GM19468 (cell line): Measurements from ENCODE around the gene ZBED4.

Source experiments
- ATAC-seq: cut with Tn5 transposase; IDR thresholded peaks from one replicate; pipeline ENCODE4 v1.9.1; 2021; ENCODE audit warnings: mild to moderate bottlenecking, moderate library complexity, moderate number of reproducible peaks; ENCODE audit not compliant: unreplicated experiment; ENCODE audit errors: extremely low read depth

Gene ZBED4

DNA sequence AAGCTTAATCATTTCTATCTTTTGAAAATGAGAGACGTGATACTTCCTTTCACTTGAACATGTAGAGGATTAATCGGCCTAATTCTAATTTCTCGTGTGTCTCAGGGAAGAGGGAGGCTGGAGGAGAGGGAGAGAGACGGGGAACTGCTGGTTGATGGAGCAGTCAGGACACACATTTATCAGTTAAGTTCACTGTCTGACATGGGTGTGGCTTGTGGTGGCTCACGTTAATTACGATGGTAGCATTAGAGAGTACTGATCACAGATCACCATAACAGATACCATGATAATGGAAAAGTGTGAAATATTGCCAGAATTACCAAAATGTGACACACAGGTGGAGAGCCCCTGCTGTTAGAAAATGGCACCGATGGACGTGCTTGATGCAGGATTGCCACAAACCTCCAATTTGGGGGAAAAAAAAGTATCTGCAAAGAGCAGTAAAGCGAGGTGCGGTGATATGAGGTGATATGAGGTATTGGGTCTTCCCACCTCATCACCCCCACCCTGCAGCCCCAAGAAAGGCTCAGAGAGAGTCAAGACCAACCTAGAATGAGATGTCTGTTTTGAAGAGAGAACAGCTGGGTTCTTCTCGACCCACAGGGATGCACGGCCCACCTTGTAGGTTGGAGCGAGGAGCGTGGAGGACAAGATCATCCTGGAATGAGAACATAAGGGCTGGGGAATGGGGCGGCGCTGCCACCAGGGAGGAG is 19.7 kb downstream of the ZBED4 start:
- no peak for ATAC-seq

DNA sequence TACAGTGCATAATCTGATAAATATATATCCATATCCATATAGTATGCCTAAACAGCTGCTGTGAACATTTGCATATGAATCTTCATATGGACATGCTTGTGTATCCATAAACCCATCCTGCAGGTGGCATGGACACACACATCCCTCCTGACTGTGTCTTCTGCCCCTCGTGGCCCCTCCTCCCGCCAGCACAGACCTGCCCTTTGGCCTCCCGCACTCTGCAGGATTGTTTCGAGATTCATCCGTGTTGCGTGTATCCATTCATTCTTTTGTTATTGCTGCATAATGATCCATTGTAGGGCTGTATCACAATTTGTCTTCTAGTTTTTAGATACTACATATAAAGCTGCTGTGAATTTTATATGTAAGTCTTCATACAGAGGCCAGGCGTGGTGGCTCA is 24.0 kb downstream of the ZBED4 start:
- ATAC-seq, result no peak

DNA sequence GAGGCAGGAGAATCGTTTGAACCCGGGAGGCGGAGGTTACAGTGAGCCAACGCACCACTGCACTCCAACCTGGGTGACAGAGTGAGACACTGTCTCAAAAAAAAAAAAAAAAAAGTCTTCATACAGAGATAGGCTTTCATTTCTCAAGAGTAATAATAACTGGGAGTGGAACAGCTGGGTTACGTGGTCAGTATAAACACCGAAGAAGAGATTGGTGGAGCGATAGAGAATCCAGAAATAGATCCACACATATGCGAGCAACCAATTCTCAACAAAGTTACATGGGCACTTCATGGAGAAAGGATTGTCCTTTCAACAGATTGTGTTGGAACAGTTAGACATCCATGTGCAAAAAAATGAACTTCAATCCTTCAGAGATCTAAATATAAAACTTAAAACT is 24.6 kb downstream of the ZBED4 start:
- ATAC-seq, result no peak

DNA sequence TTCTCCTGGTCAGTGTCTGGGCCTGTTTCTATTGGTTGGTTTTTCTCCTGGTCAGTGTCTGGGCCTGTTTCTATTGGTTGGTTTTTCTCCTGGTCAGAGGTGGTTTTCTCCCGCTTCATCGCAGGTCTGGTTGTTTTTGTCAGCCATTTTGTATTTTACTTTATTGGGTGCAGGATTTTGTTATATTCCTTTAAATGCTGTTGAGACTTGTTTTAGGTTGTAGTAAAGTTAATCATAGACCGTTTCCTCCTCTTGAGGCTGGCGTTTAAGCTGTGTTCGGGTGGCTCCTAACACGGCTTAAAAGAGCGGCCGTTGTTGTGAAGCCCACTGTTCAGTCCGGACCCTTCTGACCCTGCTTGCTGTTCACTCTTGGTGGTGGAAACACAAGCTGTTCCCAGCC is 26.2 kb downstream of the ZBED4 start:
- no peak for ATAC-seq

- ATAC-seq, result no peak
Observed at GRCh38 chr22:49880281-49880680, 26.6 kb downstream of the ZBED4 start.

- ATAC-seq, result no peak
Observed at GRCh38 chr22:49881856-49882255, 28.2 kb downstream of the ZBED4 start.

- no peak for ATAC-seq
Observed at GRCh38 chr22:49882519-49883293, 29.1 kb downstream of the ZBED4 start.

GRCh38 chr22:49883294-49883640 is 29.6 kb downstream of the ZBED4 start:
- ATAC-seq, result no peak

- no peak for ATAC-seq
Observed at GRCh38 chr22:49884075-49884474, 30.4 kb downstream of the ZBED4 start.

DNA sequence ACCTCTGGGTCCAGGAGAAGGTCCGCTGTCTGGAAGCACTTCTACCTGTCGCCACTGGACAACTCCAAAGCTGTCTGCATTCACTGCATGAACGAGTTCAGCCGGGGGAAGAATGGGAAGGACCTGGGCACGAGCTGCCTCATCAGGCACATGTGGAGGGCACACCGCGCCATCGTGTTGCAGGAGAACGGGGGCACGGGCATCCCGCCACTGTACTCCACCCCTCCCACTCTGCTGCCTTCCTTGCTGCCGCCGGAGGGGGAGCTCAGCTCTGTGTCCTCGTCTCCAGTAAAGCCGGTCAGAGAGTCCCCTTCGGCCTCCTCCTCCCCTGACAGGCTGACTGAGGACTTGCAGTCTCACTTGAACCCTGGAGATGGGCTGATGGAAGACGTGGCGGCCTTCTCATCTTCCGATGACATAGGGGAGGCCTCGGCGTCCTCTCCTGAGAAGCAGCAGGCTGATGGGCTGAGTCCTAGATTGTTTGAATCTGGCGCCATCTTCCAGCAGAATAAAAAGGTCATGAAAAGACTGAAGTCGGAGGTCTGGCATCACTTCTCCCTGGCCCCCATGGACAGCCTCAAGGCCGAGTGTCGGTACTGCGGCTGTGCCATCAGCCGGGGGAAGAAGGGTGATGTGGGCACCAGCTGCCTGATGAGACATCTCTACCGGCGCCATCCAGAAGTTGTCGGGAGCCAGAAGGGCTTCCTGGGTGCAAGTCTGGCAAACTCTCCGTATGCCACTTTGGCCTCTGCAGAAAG is 31.0 kb downstream of the ZBED4 start:
- no peak for ATAC-seq

DNA sequence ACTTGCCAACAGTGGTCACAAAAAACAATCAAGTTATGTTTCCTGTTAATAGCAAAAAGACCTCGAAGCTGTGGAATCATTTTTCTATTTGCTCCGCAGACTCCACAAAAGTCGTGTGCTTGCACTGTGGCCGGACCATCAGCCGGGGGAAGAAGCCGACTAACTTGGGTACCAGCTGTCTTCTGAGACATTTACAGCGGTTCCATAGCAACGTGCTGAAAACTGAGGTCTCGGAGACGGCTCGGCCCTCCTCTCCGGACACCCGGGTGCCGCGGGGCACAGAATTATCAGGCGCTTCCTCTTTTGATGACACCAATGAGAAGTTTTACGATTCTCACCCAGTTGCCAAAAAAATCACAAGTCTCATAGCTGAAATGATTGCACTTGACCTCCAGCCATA is 31.6 kb downstream of the ZBED4 start:
- no peak for ATAC-seq

- ATAC-seq, result no peak
Observed at GRCh38 chr22:49885881-49886280, 32.2 kb downstream of the ZBED4 start.

DNA sequence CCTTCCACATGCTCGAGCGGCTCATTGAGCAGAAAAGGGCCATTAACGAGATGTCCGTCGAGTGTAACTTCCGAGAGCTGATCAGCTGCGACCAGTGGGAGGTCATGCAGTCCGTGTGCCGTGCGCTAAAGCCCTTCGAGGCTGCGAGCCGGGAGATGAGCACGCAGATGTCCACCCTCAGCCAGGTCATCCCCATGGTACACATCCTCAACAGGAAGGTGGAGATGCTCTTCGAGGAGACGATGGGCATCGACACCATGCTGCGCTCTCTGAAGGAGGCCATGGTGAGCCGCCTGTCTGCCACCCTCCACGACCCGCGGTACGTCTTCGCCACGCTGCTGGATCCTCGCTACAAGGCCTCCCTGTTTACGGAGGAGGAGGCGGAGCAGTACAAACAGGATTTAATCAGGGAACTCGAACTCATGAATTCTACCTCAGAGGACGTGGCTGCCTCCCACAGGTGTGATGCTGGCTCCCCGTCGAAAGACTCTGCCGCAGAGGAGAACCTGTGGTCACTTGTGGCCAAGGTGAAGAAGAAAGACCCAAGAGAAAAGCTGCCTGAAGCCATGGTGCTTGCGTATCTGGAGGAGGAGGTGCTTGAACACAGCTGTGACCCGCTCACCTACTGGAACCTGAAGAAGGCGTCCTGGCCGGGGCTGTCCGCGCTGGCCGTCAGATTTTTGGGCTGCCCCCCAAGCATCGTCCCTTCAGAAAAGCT is 32.9 kb downstream of the ZBED4 start:
- no peak for ATAC-seq

GRCh38 chr22:49887064-49887451 is 33.4 kb downstream of the ZBED4 start:
- no peak for ATAC-seq

- no peak for ATAC-seq
Observed at GRCh38 chr22:49887702-49888101, 34.1 kb downstream of the ZBED4 start.

DNA sequence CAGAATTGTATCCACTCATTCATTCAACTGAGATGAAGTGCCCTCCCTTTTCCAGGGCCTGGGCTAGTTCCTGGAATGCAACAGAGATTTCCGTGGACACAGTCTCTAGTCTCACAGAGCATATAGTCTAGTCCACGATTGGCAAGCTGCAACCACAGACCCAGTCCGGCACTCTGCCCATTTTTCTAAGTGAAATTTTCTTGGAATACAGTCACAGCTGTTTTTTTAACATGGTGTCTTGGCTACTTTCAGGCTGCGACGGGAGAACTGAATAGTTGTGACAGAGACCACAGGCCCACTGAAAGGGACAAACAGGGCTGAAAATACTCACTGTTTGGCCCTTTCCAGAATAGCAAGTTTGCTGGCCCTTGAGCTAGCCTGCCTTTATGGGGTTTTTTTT is 35.4 kb downstream of the ZBED4 start:
- ATAC-seq, result no peak

DNA sequence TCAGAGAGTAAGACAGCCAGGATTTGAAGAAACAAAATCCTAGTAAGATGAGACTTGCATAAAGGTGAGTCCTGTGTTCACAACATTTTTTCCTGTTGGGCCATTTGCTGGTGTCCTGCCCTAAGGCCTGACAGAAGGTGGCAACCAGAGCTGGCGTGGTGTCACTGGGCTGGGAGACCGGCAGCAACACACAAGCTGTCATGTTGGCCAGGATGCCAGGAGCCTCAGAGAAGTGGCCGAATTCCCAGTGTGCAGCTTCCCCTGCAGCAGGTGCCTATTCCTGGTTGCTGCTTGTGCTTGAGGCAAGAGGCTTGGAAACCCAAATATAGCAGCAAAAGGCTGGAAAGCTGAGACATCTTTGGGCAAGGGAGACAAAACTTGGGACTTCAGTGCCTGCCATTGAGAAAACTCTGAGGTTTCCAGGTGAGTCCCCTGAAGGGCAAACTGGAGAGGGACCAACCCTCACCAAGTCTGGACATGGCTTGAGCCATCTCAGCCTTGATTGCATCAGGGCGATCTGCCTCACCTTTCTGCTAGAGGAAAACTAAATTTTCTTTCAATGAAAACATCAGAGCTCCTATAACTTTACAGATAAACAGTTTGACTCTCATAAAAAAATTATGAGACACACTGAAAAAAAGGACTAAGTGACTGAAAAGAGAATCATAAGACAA is 38.7 kb downstream of the ZBED4 start:
- no peak for ATAC-seq

GRCh38 chr22:49893025-49893424 is 39.4 kb downstream of the ZBED4 start:
- ATAC-seq, result no peak

GRCh38 chr22:49894322-49895054 is 40.8 kb downstream of the ZBED4 start:
- no peak for ATAC-seq
